CD4-positive, alpha-beta T cell treated with Interleukin-2 at 100 ng/mL for 4 hours (primary cell): Measurements from ENCODE around the gene ANKS6.

Experiments used
- DNase-seq: peaks from one replicate; pipeline ENCODE4 v3.0.0-alpha.2; 2020; ENCODE audit warnings: low spot score

Gene ANKS6

DNA sequence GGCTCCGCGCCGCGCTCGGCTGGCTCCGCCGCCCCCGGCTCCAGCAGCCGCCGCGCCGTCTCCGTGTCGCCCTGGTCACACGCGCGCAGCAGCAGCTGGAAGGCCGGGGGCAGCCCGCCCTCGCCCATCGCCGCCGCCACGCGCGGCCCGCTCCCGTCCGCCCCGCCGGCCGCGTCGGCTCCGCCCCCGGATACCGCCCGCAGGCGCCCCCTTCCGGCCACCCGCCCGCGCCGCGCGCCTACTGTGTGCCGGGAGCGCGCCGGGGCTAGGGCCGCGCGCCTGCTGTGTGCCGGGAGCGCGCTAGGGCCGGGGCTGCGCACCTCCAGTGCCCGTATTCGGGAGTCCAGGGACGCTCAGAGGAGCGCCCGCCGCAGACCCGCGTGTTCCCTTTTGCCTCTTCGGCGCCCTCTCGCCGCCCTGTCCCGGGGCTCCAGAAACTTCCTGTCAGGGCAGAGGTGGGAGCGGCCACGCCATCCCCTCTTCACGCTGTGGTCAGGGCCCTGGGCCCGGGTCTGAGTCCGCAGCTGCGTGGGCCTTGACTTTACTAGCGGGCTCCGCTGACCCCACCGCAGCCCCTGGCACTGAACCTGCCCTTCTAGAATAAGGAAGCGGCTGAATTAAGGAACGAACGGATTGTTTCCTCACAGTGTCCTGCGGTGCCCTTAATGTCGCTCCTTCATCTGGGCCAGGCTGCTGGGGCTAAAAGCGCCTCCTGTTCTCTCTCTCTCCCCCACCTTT lies at the start of gene ANKS6:
TSS of gene ANKS6 (minus strand) at position 192 of the 738 bp plus-strand sequence. CDS start at position 128, 64 bp downstream.
- DNase-seq: peak; percentile 84

GRCh38 chr9:98846081-98846480 lies 49.7 kb upstream of the ANKS6 start:
- no peak for DNase-seq

DNA sequence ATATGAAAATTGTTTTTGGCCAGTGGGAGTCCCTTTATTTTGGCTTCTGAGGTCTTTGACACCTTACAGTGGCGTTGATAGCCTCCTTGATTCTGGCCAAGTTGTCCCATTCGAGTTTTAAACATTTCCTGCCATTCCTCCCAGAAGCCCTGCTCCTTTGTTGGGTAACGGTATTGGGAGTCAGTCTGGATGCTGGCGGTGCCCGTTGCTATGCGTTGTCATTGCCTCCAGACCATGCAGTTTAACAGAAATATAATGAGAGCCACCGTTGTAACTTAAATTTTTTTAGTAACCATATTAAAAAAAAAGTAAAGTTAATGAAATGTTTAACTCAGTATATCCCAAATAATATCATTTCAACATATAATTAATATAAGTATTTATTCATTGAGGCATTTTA lies 46.2 kb upstream of the ANKS6 start:
- DNase-seq: no peak

DNA sequence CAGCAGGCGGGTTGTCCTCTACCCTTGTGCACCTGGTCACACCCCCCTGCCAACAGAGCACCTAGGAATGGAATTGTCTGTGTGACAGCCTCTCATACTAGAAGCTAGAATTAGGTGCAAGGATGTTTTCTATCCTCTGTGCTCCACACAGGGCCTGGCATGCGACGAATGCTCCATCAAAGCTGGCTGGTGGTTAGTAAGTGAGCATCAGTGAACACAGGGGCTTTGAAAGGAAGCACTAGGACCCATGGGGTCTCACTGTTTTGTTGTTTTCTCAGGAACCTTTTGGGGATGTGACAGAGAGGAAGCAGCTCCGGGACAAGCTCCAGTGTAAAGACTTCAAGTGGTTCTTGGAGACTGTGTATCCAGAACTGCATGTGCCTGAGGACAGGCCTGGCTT lies 43.4 kb upstream of the ANKS6 start:
- no peak for DNase-seq

DNA sequence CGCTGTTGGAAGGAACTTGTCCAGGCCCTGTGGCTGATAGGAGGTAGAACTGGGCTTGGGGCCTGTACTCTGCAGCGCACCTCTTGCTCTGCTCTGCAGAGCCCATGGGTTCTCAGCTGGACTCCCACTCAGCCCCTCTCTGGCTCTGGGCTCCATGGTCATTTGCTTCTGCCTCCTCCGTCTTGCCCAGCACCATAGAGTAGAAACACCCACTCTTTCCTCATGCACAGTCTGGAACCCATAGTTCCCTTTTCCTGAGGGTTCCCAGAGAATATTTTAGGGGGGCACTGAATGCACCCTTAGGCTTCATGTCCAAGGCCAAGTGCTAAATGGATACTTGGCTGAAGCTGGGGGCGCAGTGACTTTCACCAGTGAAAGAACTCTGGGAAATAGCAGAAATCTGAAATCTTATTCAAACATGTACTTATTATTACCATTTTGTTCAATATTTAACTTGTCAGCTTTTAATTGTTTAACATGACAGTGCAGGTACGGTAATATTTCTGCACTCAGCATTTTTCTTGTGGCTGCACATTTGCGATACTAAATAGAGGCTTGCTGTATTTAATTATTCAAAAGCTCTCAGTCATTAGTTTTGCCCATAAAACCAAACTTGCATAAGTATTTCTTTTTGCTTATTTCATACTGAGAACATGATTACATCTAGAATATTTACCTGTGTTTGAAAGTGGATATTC lies 42.7 kb upstream of the ANKS6 start:
- no peak for DNase-seq

GRCh38 chr9:98838155-98838867 lies 42.0 kb upstream of the ANKS6 start:
- DNase-seq: no peak

DNA sequence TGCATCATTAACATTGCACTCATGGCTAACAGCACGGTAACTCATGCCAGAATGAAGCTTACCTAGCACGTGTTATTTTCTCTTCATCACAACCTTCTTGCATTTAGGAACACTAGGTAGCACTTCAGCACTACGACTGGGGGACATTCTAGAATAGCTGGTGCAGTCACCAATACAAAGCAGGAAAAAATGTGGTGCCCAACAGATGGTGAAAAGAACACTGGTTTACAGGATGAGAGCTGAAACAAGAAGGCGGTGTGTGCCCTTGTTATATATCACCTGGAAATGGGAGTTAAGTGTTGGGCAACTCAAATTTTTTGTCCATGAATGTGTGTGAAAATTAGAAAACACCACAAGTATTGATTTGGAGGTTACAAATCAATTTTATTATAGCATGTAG lies 41.2 kb upstream of the ANKS6 start:
- no peak for DNase-seq

- no peak for DNase-seq
Measured at GRCh38 chr9:98836206-98836605, 39.9 kb upstream of the ANKS6 start.

DNA sequence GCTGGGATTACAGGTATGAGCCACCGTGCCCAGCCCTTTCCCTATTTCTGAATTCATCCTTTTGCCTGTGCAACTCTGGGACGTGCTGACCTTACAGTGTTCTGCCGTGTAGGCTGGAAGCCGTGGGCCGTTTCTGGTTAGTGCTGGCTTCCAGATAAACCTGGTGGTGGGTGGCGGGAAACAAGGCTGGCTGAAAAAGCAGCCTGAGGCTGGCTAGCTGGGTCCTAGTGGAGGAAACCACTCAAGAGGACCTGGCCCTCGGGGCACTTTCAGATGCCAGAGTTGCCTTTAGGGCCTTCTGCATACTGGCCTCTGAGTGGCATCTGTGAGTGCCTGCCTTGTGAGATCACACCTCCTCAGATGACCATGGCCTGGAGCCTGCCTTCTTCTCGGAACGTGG lies 38.0 kb upstream of the ANKS6 start:
- no peak for DNase-seq

- no peak for DNase-seq
Measured at GRCh38 chr9:98833090-98833956, 37.0 kb upstream of the ANKS6 start.

GRCh38 chr9:98832768-98833089 lies 36.4 kb upstream of the ANKS6 start:
- no peak for DNase-seq

GRCh38 chr9:98831696-98832095 lies 35.3 kb upstream of the ANKS6 start:
- no peak for DNase-seq

GRCh38 chr9:98830554-98830953 lies 34.2 kb upstream of the ANKS6 start:
- DNase-seq: no peak

GRCh38 chr9:98829766-98830165 lies 33.4 kb upstream of the ANKS6 start:
- no peak for DNase-seq

DNA sequence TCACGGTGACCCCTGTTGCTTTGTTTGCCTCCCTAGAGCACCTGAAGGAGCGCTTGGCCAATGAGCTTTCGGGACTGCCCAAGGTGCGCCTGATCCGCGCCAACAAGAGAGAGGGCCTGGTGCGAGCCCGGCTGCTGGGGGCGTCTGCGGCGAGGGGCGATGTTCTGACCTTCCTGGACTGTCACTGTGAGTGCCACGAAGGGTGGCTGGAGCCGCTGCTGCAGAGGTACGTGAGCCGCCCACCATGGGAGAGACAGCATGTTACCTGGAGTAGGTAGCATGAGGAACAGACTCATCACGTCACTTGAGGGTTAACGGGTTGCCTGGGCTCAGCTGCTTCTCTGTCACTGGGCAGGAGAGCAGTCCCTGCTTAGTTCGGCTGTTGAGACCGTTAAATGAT lies 30.4 kb upstream of the ANKS6 start:
- DNase-seq: no peak

GRCh38 chr9:98825414-98825813 lies 29.1 kb upstream of the ANKS6 start:
- DNase-seq: no peak

DNA sequence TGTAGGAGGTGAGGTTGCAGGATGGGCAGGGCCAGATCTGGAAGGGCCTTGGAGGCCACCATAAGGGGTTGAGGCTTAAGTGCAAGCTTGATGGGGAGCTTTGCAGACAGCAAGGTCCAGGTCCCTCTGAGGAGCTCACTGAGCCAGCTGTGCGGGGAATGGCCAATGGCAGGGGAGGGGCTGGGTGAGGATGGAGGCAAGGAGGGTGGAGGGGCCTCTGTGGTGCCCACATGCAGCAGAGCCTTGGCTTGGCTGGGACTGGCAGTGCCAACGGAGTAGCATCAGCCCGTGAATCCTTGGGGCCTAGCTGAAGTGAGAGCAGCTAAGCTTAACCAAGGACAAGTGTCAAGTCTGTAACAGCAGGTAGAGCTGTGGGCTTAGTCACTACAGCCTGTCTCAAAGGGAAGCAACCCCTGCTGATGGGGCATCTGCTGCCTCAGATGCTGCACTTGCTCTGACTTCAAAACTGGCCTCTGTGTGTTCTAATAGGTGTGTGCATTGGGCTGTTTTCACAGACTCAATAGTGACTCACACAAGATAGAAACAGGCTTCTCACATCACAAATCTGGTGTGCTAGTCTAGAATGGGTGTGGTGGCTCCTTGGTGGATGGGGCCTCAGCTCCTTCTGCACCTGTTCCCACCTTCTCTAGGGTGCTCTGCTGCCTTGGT lies 27.4 kb upstream of the ANKS6 start:
- DNase-seq: no peak

GRCh38 chr9:98822661-98823060 lies 26.3 kb upstream of the ANKS6 start:
- no peak for DNase-seq

GRCh38 chr9:98821831-98822230 lies 25.5 kb upstream of the ANKS6 start:
- DNase-seq: no peak

GRCh38 chr9:98819231-98819630 lies 22.9 kb upstream of the ANKS6 start:
- no peak for DNase-seq

- DNase-seq: no peak
Measured at GRCh38 chr9:98818764-98819163, 22.4 kb upstream of the ANKS6 start.
